HG03520 (cell line): ENCODE results near the gene AP2A1.

ENCODE experiments used
- ATAC-seq: cut with Tn5 transposase; IDR thresholded peaks from one replicate; pipeline ENCODE4 v1.9.1; 2021; ENCODE audit warnings: mild to moderate bottlenecking, moderate library complexity; ENCODE audit not compliant: unreplicated experiment

The AP2A1 gene

GRCh38 chr19:49792829-49793560 lies 26.2 kb downstream of the AP2A1 start:
- ATAC-seq = no peak

GRCh38 chr19:49793561-49793840 lies 26.7 kb downstream of the AP2A1 start:
- no peak for ATAC-seq

GRCh38 chr19:49795615-49796014 lies 28.8 kb downstream of the AP2A1 start:
- no peak for ATAC-seq

DNA sequence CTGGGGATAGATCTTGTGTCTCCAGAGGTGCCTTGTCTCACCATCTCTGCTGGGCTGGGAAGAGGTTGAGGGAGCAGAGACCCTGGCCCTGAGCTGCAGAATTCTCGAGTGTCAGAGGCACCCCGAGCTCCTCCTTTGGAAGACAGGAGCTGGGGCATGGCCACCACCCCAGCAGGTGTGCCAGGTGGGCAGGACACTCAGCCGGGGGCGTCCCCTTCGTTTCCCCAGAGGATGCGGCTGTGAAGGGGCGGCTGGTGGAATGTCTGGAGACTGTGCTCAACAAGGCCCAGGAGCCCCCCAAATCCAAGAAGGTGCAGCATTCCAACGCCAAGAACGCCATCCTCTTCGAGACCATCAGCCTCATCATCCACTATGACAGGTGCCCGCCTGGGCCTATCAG lies 31.8 kb downstream of the AP2A1 start:
- no peak for ATAC-seq

GRCh38 chr19:49799271-49799797 lies 32.5 kb downstream of the AP2A1 start:
- ATAC-seq = no peak

- ATAC-seq = no peak
Measured at GRCh38 chr19:49799798-49800376, 33.1 kb downstream of the AP2A1 start.

- ATAC-seq = no peak
Measured at GRCh38 chr19:49800771-49801170, 34.0 kb downstream of the AP2A1 start.

DNA sequence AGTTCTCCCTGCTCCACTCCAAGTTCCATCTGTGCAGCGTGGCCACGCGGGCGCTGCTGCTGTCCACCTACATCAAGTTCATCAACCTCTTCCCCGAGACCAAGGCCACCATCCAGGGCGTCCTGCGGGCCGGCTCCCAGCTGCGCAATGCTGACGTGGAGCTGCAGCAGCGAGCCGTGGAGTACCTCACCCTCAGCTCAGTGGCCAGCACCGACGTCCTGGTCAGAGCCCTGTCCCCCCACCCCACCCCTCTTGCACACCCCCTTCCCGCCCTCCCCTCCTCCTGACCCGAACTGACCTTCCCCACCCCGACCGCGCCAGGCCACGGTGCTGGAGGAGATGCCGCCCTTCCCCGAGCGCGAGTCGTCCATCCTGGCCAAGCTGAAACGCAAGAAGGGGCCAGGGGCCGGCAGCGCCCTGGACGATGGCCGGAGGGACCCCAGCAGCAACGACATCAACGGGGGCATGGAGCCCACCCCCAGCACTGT lies 34.6 kb downstream of the AP2A1 start:
- ATAC-seq = no peak

DNA sequence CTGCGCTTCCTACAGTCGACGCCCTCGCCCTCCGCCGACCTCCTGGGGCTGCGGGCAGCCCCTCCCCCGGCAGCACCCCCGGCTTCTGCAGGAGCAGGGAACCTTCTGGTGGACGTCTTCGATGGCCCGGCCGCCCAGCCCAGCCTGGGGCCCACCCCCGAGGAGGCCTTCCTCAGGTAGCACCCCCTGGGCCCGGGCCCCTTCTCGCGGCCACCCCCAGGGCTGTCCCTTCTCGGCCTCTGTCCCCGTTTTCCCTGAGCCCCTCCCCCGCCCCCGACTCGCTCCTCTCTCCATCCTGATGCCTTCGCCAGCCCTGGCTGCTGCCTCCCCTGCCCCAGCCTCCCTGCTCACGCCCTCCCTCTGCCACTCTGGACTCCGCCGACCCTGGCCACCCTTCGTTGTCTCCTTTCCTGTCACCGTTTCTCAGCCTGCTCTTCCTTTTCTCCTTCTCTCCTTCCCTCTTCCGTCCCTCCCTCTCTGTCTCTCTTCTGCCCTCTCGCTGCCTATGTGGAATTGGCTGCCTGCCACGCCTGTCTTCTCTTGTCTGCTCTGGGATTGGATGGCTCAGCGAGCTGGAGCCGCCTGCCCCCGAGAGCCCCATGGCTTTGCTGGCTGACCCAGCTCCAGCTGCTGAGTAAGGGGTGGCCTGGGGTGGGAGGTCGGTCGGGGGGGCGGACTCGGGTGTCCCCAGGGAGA lies 35.3 kb downstream of the AP2A1 start:
- ATAC-seq = no peak

GRCh38 chr19:49802836-49803528 lies 36.2 kb downstream of the AP2A1 start:
- no peak for ATAC-seq

DNA sequence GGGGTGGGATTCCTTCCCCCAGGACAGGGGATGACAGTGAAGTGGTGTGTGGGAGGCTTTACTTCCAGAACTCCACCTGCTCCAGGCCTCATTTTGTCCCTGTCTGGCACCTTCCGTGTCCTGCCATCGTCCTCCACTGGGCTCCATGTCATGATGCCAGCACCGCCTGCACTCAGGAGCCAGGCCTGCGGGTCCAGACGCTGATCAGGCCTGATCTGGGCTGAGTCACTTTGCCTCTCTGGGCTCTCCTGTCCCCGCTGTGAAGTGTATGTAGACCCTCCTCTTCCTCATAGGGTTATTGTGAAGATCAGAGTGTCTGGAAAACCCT lies 36.7 kb downstream of the AP2A1 start:
- no peak for ATAC-seq

DNA sequence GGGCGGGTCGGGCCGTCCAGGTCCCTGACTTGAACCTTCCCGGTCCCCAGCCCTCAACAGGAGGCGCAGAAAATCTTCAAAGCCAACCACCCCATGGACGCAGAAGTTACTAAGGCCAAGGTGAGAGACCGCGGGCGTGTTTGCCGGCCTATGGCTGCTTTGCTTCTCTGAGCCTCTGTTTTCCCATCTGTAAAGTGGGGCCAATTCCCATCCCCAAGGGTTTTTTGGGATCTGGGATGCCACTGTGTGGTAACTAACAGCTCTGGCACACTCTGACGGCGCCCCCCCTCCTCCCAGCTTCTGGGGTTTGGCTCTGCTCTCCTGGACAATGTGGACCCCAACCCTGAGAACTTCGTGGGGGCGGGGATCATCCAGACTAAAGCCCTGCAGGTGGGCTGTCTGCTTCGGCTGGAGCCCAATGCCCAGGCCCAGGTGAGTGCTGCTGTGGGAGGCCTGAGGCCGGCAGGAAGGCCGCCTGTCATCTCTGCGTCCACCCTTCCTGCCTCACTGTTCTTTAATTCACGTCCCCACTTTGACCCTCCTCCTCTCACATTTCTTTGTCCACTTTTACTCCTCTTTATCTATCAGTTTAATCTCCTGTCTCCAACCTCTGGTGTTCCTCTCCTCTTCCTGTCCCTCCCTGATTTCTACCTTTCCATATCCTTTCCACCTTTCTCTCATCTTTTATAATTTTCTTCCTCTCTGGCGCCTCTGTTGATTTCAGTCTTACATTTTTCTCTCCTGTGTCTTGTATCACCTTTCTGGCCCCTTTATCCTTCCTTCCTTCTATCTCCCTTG lies 39.2 kb downstream of the AP2A1 start:
- ATAC-seq = no peak

DNA sequence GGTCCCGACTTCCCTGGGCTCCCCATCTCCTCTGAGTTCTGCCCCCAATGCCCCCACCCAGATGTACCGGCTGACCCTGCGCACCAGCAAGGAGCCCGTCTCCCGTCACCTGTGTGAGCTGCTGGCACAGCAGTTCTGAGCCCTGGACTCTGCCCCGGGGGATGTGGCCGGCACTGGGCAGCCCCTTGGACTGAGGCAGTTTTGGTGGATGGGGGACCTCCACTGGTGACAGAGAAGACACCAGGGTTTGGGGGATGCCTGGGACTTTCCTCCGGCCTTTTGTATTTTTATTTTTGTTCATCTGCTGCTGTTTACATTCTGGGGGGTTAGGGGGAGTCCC lies 39.8 kb downstream of the AP2A1 start:
- ATAC-seq = no peak

- no peak for ATAC-seq
Measured at GRCh38 chr19:49807058-49807903, 40.5 kb downstream of the AP2A1 start.

- no peak for ATAC-seq
Measured at GRCh38 chr19:49807904-49808675, 41.3 kb downstream of the AP2A1 start.

DNA sequence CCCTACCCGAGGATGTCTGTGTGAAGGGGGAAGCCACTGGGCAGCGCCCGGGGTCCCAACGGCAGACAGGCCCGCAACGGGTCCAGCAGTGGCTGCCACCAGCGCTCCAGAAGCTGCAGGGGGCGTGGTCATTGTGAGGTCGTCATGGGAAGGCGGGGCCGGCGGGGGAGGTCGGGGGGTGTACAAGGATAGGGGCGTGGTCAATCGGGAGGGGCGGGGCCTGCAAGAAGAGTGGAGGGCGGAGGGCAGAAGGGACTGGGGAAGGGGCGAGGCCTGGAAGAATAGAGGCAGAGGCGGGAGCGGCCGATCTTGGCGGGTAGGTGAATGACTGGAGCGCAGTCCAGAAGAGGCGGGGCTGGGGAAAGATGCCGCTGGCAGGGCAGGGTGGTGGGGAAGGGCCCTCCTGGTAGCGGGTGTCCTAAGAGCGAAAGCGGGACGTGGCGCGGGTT lies 41.9 kb downstream of the AP2A1 start:
- no peak for ATAC-seq

- ATAC-seq = no peak
Measured at GRCh38 chr19:49809160-49809940, 42.5 kb downstream of the AP2A1 start.

- ATAC-seq = no peak
Measured at GRCh38 chr19:49809941-49810389, 43.2 kb downstream of the AP2A1 start.
